ENCODE results near the gene KRTAP9-7.
"Not testable (repeated sequence)": the region's sequence is repeated elsewhere in the genome, so short reads cannot be mapped to it uniquely, and the experiment has no call there.

DNA sequence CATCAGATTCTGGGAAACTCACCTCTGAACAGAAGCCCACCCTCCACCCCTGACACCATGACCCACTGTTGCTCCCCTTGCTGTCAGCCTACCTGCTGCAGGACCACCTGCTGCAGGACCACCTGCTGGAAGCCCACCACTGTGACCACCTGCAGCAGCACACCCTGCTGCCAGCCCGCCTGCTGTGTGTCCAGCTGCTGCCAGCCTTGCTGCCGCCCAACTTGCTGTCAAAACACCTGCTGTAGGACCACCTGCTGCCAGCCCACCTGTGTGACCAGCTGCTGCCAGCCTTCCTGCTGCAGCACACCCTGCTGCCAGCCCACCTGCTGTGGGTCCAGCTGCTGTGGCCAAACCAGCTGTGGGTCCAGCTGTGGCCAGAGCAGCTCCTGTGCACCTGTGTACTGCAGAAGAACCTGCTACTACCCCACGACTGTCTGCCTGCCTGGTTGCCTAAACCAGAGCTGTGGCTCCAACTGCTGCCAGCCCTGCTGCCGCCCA is 48.9 kb upstream of the KRTAP9-7 start, which contains the start of gene KRTAP9-2:
- TF ChIP-seq, protein P1, sequence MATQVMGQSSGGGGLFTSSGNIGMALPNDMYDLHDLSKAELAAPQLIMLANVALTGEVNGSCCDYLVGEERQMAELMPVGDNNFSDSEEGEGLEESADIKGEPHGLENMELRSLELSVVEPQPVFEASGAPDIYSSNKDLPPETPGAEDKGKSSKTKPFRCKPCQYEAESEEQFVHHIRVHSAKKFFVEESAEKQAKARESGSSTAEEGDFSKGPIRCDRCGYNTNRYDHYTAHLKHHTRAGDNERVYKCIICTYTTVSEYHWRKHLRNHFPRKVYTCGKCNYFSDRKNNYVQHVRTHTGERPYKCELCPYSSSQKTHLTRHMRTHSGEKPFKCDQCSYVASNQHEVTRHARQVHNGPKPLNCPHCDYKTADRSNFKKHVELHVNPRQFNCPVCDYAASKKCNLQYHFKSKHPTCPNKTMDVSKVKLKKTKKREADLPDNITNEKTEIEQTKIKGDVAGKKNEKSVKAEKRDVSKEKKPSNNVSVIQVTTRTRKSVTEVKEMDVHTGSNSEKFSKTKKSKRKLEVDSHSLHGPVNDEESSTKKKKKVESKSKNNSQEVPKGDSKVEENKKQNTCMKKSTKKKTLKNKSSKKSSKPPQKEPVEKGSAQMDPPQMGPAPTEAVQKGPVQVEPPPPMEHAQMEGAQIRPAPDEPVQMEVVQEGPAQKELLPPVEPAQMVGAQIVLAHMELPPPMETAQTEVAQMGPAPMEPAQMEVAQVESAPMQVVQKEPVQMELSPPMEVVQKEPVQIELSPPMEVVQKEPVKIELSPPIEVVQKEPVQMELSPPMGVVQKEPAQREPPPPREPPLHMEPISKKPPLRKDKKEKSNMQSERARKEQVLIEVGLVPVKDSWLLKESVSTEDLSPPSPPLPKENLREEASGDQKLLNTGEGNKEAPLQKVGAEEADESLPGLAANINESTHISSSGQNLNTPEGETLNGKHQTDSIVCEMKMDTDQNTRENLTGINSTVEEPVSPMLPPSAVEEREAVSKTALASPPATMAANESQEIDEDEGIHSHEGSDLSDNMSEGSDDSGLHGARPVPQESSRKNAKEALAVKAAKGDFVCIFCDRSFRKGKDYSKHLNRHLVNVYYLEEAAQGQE (IDR thresholded peaks at IDR 0.05; ENCODE audit: low read depth), result not testable (repeated sequence)
- not testable (repeated sequence) for TF ChIP-seq TAF1 (IDR thresholded peaks at IDR 0.05; ENCODE audit: low read depth); RAD21 (IDR thresholded peaks at IDR 0.05; ENCODE audit: low read depth); CEBPB (IDR thresholded peaks at IDR 0.05); EP300 (IDR thresholded peaks at IDR 0.05; ENCODE audit: borderline replicate concordance); ZBTB7A (IDR thresholded peaks at IDR 0.05; ENCODE audit: low read depth); YY1 (IDR thresholded peaks at IDR 0.05; ENCODE audit: low read depth); CREB1 (IDR thresholded peaks at IDR 0.05; ENCODE audit: low read depth); NFIC (IDR thresholded peaks at IDR 0.05); EGR1 (IDR thresholded peaks at IDR 0.05); FOXM1 (IDR thresholded peaks at IDR 0.05; ENCODE audit: borderline replicate concordance, low read depth); TEAD4 (IDR thresholded peaks at IDR 0.05)
- TF ChIP-seq, protein P2, sequence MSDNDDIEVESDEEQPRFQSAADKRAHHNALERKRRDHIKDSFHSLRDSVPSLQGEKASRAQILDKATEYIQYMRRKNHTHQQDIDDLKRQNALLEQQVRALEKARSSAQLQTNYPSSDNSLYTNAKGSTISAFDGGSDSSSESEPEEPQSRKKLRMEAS (IDR thresholded peaks at IDR 0.05), result not testable (repeated sequence)

All from Ishikawa (cell line).